ENCODE measurements around the gene PPP1R26. TPM values are rescaled to one million over a fixed set of nuclear protein-coding genes. Genes with fewer than 3 reads are reported as not detected.

Gene PPP1R26
- total RNA-seq, 2 donors from 2014 or later, result 18.9 to 19.7 TPM

- Histone ChIP-seq H3K27ac (no peak overlapping the region), H3K4me3 (no peak overlapping the region), H3K36me3 (no peaks in the 10 kb centered on the region), H3K9ac (ENCODE audit: low read depth in 2 of 2, low read length in 2 of 2) (no peak overlapping the region), H3K4me1 (no peaks in the 10 kb centered on the region), H3K9me3 (no peaks in the 10 kb centered on the region), H3K27me3 (no peaks in the 10 kb centered on the region)
- DNase-seq, result no peak
- no peak for TF ChIP-seq CTCF (IDR thresholded peaks at IDR 0.05)
- intact Hi-C loops (cut with DNase I), result no loop called here
These were observed 7.9 kb downstream of the PPP1R26 start for GRCh38 chr9:135487281-135488012.

GRCh38 chr9:135488013-135488330, 8.4 kb downstream of the PPP1R26 start:
- Histone ChIP-seq H3K27me3 (no peaks in the 10 kb centered on the region), H3K27ac (no peak overlapping the region), H3K9me3 (no peaks in the 10 kb centered on the region), H3K9ac (ENCODE audit: low read depth in 2 of 2, low read length in 2 of 2) (no peak overlapping the region), H3K4me1 (no peaks in the 10 kb centered on the region), H3K36me3 (no peaks in the 10 kb centered on the region), H3K4me3 (no peak overlapping the region)
- no peak for TF ChIP-seq CTCF (IDR thresholded peaks at IDR 0.05)
- intact Hi-C loops (cut with DNase I), result no loop called here
- DNase-seq, result no peak

- H3K4me3 ChIP-seq, result no peak overlapping the region
- intact Hi-C loops (cut with DNase I), result no loop called here
- no peaks in the 10 kb centered on the region for H3K9me3 ChIP-seq
- TF ChIP-seq CTCF (IDR thresholded peaks at IDR 0.05), result no peak
- H3K27me3 ChIP-seq, result no peaks in the 10 kb centered on the region
- no peak overlapping the region for H3K27ac ChIP-seq
- DNase-seq, result no peak
- no peak overlapping the region for H3K9ac ChIP-seq (ENCODE audit: low read depth in 2 of 2, low read length in 2 of 2)
- H3K36me3 ChIP-seq, result no peaks in the 10 kb centered on the region
- no peaks in the 10 kb centered on the region for H3K4me1 ChIP-seq
These were observed 8.9 kb downstream of the PPP1R26 start for GRCh38 chr9:135488527-135488926.

GRCh38 chr9:135489188-135489906, 9.8 kb downstream of the PPP1R26 start:
- intact Hi-C loops (cut with DNase I), result no loop called here
- Histone ChIP-seq H3K36me3 (no peaks in the 10 kb centered on the region), H3K9ac (ENCODE audit: low read depth in 2 of 2, low read length in 2 of 2) (no peak overlapping the region), H3K27me3 (no peaks in the 10 kb centered on the region), H3K27ac (no peak overlapping the region), H3K4me3 (no peak overlapping the region), H3K9me3 (no peaks in the 10 kb centered on the region), H3K4me1 (no peaks in the 10 kb centered on the region)
- TF ChIP-seq CTCF (IDR thresholded peaks at IDR 0.05), result no peak
- no peak for DNase-seq

- no peak for DNase-seq
- H3K36me3 ChIP-seq, result no peaks in the 10 kb centered on the region
- no peaks in the 10 kb centered on the region for H3K27me3 ChIP-seq
- no peak for TF ChIP-seq CTCF (IDR thresholded peaks at IDR 0.05)
- no peaks in the 10 kb centered on the region for H3K4me1 ChIP-seq
- no peak overlapping the region for H3K27ac ChIP-seq
- no peaks in the 10 kb centered on the region for H3K9me3 ChIP-seq
- no peak overlapping the region for H3K9ac ChIP-seq (ENCODE audit: low read depth in 2 of 2, low read length in 2 of 2)
- H3K4me3 ChIP-seq, result no peak overlapping the region
- intact Hi-C loops (cut with DNase I), result no loop called here
These were observed 10.7 kb downstream of the PPP1R26 start for GRCh38 chr9:135490166-135490870.
